Stimulated activated CD8-positive, alpha-beta memory T cell treated with anti-CD3 and anti-CD28 coated beads, Interleukin-4, amount 100 ng/mL, for 1 hour (primary cell): ENCODE measurements around the gene DERL3.
A peak's percentile ranks its signal among the peaks of the same experiment; 100 is the strongest.
"Not testable (repeated sequence)": the region's sequence is repeated elsewhere in the genome, so short reads cannot be mapped to it uniquely, and the experiment has no call there.

Source experiments
- DNase-seq, 2 donors: peaks; one replicate each; pipeline ENCODE4 v3.0.0-alpha.2; 2020; ENCODE audit warnings: low read depth in 2 of 2, low spot score in 1 of 2

Gene DERL3

GRCh38 chr22:23838681-23839468 is at the start of gene DERL3:
Gene DERL3 (minus strand): TSS chr22:23839006. CDS start chr22:23838987, 19 bp downstream.
- DNase-seq: peak; percentile 85 to 87

GRCh38 chr22:23884140-23884539 is 45.3 kb upstream of the DERL3 start:
- no peak for DNase-seq

- no peak for DNase-seq
Observed at GRCh38 chr22:23883658-23884057, 44.9 kb upstream of the DERL3 start.

- no peak for DNase-seq
Observed at GRCh38 chr22:23882370-23882769, 43.6 kb upstream of the DERL3 start.

GRCh38 chr22:23878219-23878618 is 39.4 kb upstream of the DERL3 start:
- no peak for DNase-seq

- no peak for DNase-seq
Observed at GRCh38 chr22:23877566-23877965, 38.8 kb upstream of the DERL3 start.

GRCh38 chr22:23875801-23876200 is 37.0 kb upstream of the DERL3 start:
- DNase-seq: no peak

GRCh38 chr22:23874871-23875270 is 36.1 kb upstream of the DERL3 start:
- DNase-seq: no peak

GRCh38 chr22:23868580-23868979 is 29.8 kb upstream of the DERL3 start:
- DNase-seq: no peak

GRCh38 chr22:23864499-23865154 is 25.8 kb upstream of the DERL3 start:
- DNase-seq: not testable (repeated sequence)

GRCh38 chr22:23862103-23862502 is 23.3 kb upstream of the DERL3 start:
- DNase-seq: no peak

- not testable (repeated sequence) for DNase-seq
Observed at GRCh38 chr22:23860187-23860586, 21.4 kb upstream of the DERL3 start.

- no peak for DNase-seq
Observed at GRCh38 chr22:23859201-23859600, 20.4 kb upstream of the DERL3 start.

GRCh38 chr22:23858484-23858815 is 19.6 kb upstream of the DERL3 start:
- DNase-seq: no peak

GRCh38 chr22:23857606-23858483 is 19.0 kb upstream of the DERL3 start, which contains the start of gene SLC2A11:
Gene SLC2A11 (plus strand): TSS chr22:23857875. CDS start chr22:23858000, 125 bp downstream.
- DNase-seq: peak; percentile 81 to 88

GRCh38 chr22:23856721-23857605 is 18.2 kb upstream of the DERL3 start:
- DNase-seq: no peak

- no peak for DNase-seq
Observed at GRCh38 chr22:23850136-23850611, 11.4 kb upstream of the DERL3 start.

- DNase-seq: peak; percentile 67 to 73
Observed at GRCh38 chr22:23849009-23850006, 10.5 kb upstream of the DERL3 start.
